Endodermal cell (in vitro differentiated cells): ENCODE results near the gene HSP90B1. TPM values are rescaled to one million over a fixed set of nuclear protein-coding genes. Genes with fewer than 3 reads are reported as not detected.

Experiments
- DNase-seq: peaks from one replicate; pipeline ENCODE4 v3.0.0-alpha.2; 2017
- H3K27ac ChIP-seq: 2 replicates; pipeline ENCODE4 v1.5.1; 2013; ENCODE audit warnings: mild to moderate bottlenecking, low read depth, low read length, moderate library complexity
- H3K27me3 ChIP-seq: 2 replicates; pipeline ENCODE4 v1.6.1; 2013; ENCODE audit warnings: mild to moderate bottlenecking, low read length, moderate library complexity; ENCODE audit not compliant: insufficient read depth, control insufficient read depth, poor library complexity, severe bottlenecking
- H3K36me3 ChIP-seq: 2 replicates; pipeline ENCODE4 v1.7.0; 2013; ENCODE audit warnings: mild to moderate bottlenecking, low read length, moderate library complexity; ENCODE audit not compliant: control insufficient read depth, insufficient read depth
- H3K4me1 ChIP-seq: one replicate; pipeline ENCODE4 v1.7.0; 2013; ENCODE audit warnings: low read length; ENCODE audit not compliant: control insufficient read depth, insufficient read depth
- H3K4me3 ChIP-seq: 2 replicates; pipeline ENCODE4 v1.5.1; 2013; ENCODE audit warnings: mild to moderate bottlenecking, low read length, moderate library complexity
- H3K9ac ChIP-seq: 2 replicates; pipeline ENCODE4 v1.6.1; 2013; ENCODE audit warnings: mild to moderate bottlenecking, low read length, moderate library complexity; ENCODE audit not compliant: poor library complexity, severe bottlenecking; ENCODE audit errors: extremely low read depth
- H3K9me3 ChIP-seq: 2 replicates; pipeline ENCODE4 v1.6.1; 2013; ENCODE audit warnings: mild to moderate bottlenecking, low read length, moderate library complexity; ENCODE audit not compliant: control insufficient read depth
- H3K27ac Mint-ChIP-seq: 2 replicates; pipeline ENCODE4 v1.8.0; 2020; ENCODE audit warnings: mixed read lengths
- H3K27me3 Mint-ChIP-seq: 2 replicates; pipeline ENCODE4 v1.8.0; 2021; ENCODE audit warnings: mild to moderate bottlenecking, mixed read lengths; ENCODE audit not compliant: insufficient read depth
- H3K36me3 Mint-ChIP-seq: 2 replicates; pipeline ENCODE4 v1.8.0; 2020; ENCODE audit warnings: low read depth, mixed read lengths
- H3K4me1 Mint-ChIP-seq: 2 replicates; pipeline ENCODE4 v1.8.0; 2020; ENCODE audit warnings: mixed read lengths
- H3K4me3 Mint-ChIP-seq: 2 replicates; pipeline ENCODE4 v1.8.0; 2020; ENCODE audit warnings: mild to moderate bottlenecking, moderate library complexity, mixed read lengths
- H3K9me3 Mint-ChIP-seq: 2 replicates; pipeline ENCODE4 v1.8.0; 2020; ENCODE audit warnings: mild to moderate bottlenecking, mixed read lengths
- CTCF ChIP-seq: fragments of 200-600 bp; sonication (generic); conservative IDR thresholded peaks from 2 replicates; pipeline ENCODE4 v1.5.0; 2021; ENCODE audit warnings: antibody characterized with exemption, mild to moderate bottlenecking
- WGBS, 2 experiments: methylation state at CpG; one replicate each; pipeline versions ENCODE4 v1.1.5 to v1.1.7; 2013; ENCODE audit warnings: missing lambda C conversion rate in 2 of 2, mixed read lengths in 1 of 2; ENCODE audit not compliant: insufficient coverage in 1 of 2, insufficient read length in 1 of 2; 5-methylcytosine and 5-hydroxymethylcytosine counted together
- total RNA-seq, 2 donors: library from RNA; stranded (reverse); fragmentation: NEBNext Ultra II Directional in 1 of 2; extraction: Animal tissue kit (Norgen Biotek cat#: 25700) in 1 of 2; gene quantifications; 2 replicates in 1 of 2; 3 replicates in 1 of 2; pipeline ENCODE4 v1.2.1, GENCODE V29; 2021

HSP90B1 gene
- total RNA-seq, 2 donors from 2014 or later = 1,047 to 1,509 TPM

GRCh38 chr12:103887738-103888137, 42.5 kb upstream of the HSP90B1 start:
- Histone ChIP-seq H3K27me3 (no peaks in the 10 kb centered on the region), H3K36me3 (no peaks in the 10 kb centered on the region), H3K27ac (no peak overlapping the region), H3K9me3 (no peaks in the 10 kb centered on the region), H3K9ac (no peak overlapping the region), H3K4me3 (no peak overlapping the region), H3K4me1 (no peaks in the 10 kb centered on the region)
- no peaks in the 10 kb centered on the region for H3K9me3 Mint-ChIP-seq
- TF ChIP-seq CTCF = no peak
- H3K4me3 Mint-ChIP-seq = no peak overlapping the region
- WGBS, 2 experiments = 57% methylated on average over 1 of the region's 1 CpG; no CpG with 5 or more reads in 1 of the 2 experiments
- DNase-seq = no peak
- H3K36me3 Mint-ChIP-seq = no peaks in the 10 kb centered on the region
- peaks cover 3% of the 10 kb centered on the region for H3K4me1 Mint-ChIP-seq
- H3K27me3 Mint-ChIP-seq = no peaks in the 10 kb centered on the region
- no peak overlapping the region for H3K27ac Mint-ChIP-seq

- H3K4me3 Mint-ChIP-seq = no peak overlapping the region
- no peaks in the 10 kb centered on the region for H3K9me3 ChIP-seq
- no peaks in the 10 kb centered on the region for H3K27me3 Mint-ChIP-seq
- H3K4me1 ChIP-seq = no peaks in the 10 kb centered on the region
- 60 to 63% methylated on average over 3 of the region's 3 CpGs for WGBS, 2 experiments
- H3K4me3 ChIP-seq = no peak overlapping the region
- TF ChIP-seq CTCF = no peak
- no peak overlapping the region for H3K27ac Mint-ChIP-seq
- H3K9me3 Mint-ChIP-seq = no peaks in the 10 kb centered on the region
- H3K36me3 Mint-ChIP-seq = no peaks in the 10 kb centered on the region
- H3K4me1 Mint-ChIP-seq = no peaks in the 10 kb centered on the region
- H3K27ac ChIP-seq = no peak overlapping the region
- no peaks in the 10 kb centered on the region for H3K27me3 ChIP-seq
- no peaks in the 10 kb centered on the region for H3K36me3 ChIP-seq
- no peak for DNase-seq
- H3K9ac ChIP-seq = no peak overlapping the region
Observed at GRCh38 chr12:103897316-103897715, 32.9 kb upstream of the HSP90B1 start.

- Mint-ChIP-seq H3K27ac (no peak overlapping the region), H3K9me3 (no peaks in the 10 kb centered on the region), H3K36me3 (no peaks in the 10 kb centered on the region), H3K4me3 (no peak overlapping the region), H3K4me1 (no peaks in the 10 kb centered on the region), H3K27me3 (peaks cover 12% of the 10 kb centered on the region)
- WGBS, 2 experiments = 74 to 77% methylated on average over 7 of the region's 7 CpGs
- H3K4me3 ChIP-seq = no peak overlapping the region
- DNase-seq = no peak
- peaks cover 5% of the 10 kb centered on the region for H3K27me3 ChIP-seq
- H3K36me3 ChIP-seq = no peaks in the 10 kb centered on the region
- no peak overlapping the region for H3K9ac ChIP-seq
- no peaks in the 10 kb centered on the region for H3K4me1 ChIP-seq
- H3K9me3 ChIP-seq = no peaks in the 10 kb centered on the region
- no peak for TF ChIP-seq CTCF
- no peak overlapping the region for H3K27ac ChIP-seq
Observed at GRCh38 chr12:103901518-103902173, 28.6 kb upstream of the HSP90B1 start.
